Hair follicle dermal papilla cell (primary cell): Measurements from ENCODE around the gene RASA2. TPM values are rescaled to one million over a fixed set of nuclear protein-coding genes. Genes with fewer than 3 reads are reported as not detected.

ENCODE experiments used
- total RNA-seq: library from RNA; depleted of rRNA; stranded (reverse); fragments of >200 nt; gene quantifications from 2 replicates; pipeline ENCODE4 v1.2.3, GENCODE V29; 2012

RASA2 gene, protein sequence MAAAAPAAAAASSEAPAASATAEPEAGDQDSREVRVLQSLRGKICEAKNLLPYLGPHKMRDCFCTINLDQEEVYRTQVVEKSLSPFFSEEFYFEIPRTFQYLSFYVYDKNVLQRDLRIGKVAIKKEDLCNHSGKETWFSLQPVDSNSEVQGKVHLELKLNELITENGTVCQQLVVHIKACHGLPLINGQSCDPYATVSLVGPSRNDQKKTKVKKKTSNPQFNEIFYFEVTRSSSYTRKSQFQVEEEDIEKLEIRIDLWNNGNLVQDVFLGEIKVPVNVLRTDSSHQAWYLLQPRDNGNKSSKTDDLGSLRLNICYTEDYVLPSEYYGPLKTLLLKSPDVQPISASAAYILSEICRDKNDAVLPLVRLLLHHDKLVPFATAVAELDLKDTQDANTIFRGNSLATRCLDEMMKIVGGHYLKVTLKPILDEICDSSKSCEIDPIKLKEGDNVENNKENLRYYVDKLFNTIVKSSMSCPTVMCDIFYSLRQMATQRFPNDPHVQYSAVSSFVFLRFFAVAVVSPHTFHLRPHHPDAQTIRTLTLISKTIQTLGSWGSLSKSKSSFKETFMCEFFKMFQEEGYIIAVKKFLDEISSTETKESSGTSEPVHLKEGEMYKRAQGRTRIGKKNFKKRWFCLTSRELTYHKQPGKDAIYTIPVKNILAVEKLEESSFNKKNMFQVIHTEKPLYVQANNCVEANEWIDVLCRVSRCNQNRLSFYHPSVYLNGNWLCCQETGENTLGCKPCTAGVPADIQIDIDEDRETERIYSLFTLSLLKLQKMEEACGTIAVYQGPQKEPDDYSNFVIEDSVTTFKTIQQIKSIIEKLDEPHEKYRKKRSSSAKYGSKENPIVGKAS
- total RNA-seq, result 42.2 and 46.1 TPM in 2 replicates

GRCh38 chr3:141486746-141487520, at the start of gene RASA2:
RASA2 (plus strand) TSS chr3:141487027; CDS start chr3:141487084, 57 bp downstream.

Other genes starting within 250 kb of the RASA2 start
- 190 and 205 TPM in 2 replicates for gene ZBTB38, start 118.5 kb upstream of the RASA2 start, total RNA-seq